H1 (cell line): ENCODE results near the gene SH2D7. TPM values are rescaled to one million over a fixed set of nuclear protein-coding genes. Genes with fewer than 3 reads are reported as not detected.
A peak's percentile ranks its signal among the peaks of the same experiment; 100 is the strongest.

Experiments used
- CTCF ChIA-PET: fragments of 300-600 bp; sonication (Branson Sonifier 250); formaldehyde crosslinking; loops from one replicate; lab custom pipeline; 2021; ENCODE audit not compliant: partially characterized antibody; lab: Charles Lee
- POLR2A ChIA-PET: fragments of 300-600 bp; sonication (Branson Sonifier 250); formaldehyde crosslinking; loops from one replicate; lab custom pipeline; 2021; ENCODE audit warnings: inconsistent platforms; ENCODE audit not compliant: partially characterized antibody; lab: Charles Lee
- DNase-seq, 2 experiments: peaks; one replicate each; pipeline versions ENCODE4 v3.0.0 to v3.0.0-alpha.2; 2010 to 2022; ENCODE audit warnings: low spot score in 2 of 2, low read depth in 1 of 2, mixed read lengths in 1 of 2
- FAIRE-seq: peaks from 2 replicates; lab custom pipeline; 2011; peaks lifted over from hg19 to GRCh38; lab: Jason Lieb, UNC
- H2AFZ ChIP-seq: 2 replicates; pipeline ENCODE4 v1.8.1; 2012; ENCODE audit warnings: low read length, inconsistent platforms
- H2AK5ac ChIP-seq: 2 replicates; pipeline ENCODE4 v1.6.1; 2013; ENCODE audit warnings: low read depth, low read length
- H2BK120ac ChIP-seq: replicated peaks from 2 replicates; pipeline ENCODE3; 2013; ENCODE audit warnings: low read depth, low read length, inconsistent platforms
- H2BK12ac ChIP-seq: 2 replicates; pipeline ENCODE4 v1.6.1; 2013; ENCODE audit warnings: low read depth, low read length
- H2BK15ac ChIP-seq: 2 replicates; pipeline ENCODE4 v1.6.1; 2013; ENCODE audit warnings: low read length
- H2BK20ac ChIP-seq: 2 replicates; pipeline ENCODE4 v1.6.1; 2013; ENCODE audit warnings: low read length
- H2BK5ac ChIP-seq: 2 replicates; pipeline ENCODE4 v1.6.1; 2013; ENCODE audit warnings: low read depth, low read length
- H3K14ac ChIP-seq: 2 replicates; pipeline ENCODE4 v1.6.1; 2013; ENCODE audit warnings: inconsistent platforms; ENCODE audit not compliant: insufficient read length
- H3K18ac ChIP-seq: 2 replicates; pipeline ENCODE4 v1.6.1; 2013; ENCODE audit warnings: low read length; ENCODE audit errors: extremely low read depth
- H3K23ac ChIP-seq: 2 replicates; pipeline ENCODE4 v1.6.1; 2013; ENCODE audit warnings: inconsistent platforms; ENCODE audit not compliant: insufficient read length
- H3K23me2 ChIP-seq: 2 replicates; pipeline ENCODE4 v1.6.1; 2013; ENCODE audit warnings: low read depth, low read length
- H3K27ac ChIP-seq: 2 replicates; pipeline ENCODE4 v1.6.1; 2011; ENCODE audit warnings: low read depth, low read length, inconsistent platforms
- H3K27me3 ChIP-seq, 4 experiments: replicated peaks in 1 of 4; 1 replicate in 1 of 4; 2 replicates in 3 of 4; pipeline versions ENCODE4 v1.6.1 to v1.8.1; 2011 to 2013; ENCODE audit warnings: low read length in 3 of 4, mild to moderate bottlenecking in 3 of 4, inconsistent platforms in 2 of 4, mixed read lengths in 2 of 4, moderate library complexity in 1 of 4; ENCODE audit not compliant: control insufficient read depth in 3 of 4, insufficient read depth in 3 of 4; ENCODE audit errors: extremely low read depth in 1 of 4
- H3K36me3 ChIP-seq, 4 experiments: 2 replicates each; pipeline versions ENCODE4 v1.6.1 to v1.8.1; 2011 to 2013; ENCODE audit warnings: mild to moderate bottlenecking in 4 of 4, low read length in 3 of 4, moderate library complexity in 2 of 4, control low read depth in 1 of 4, inconsistent platforms in 1 of 4; ENCODE audit not compliant: insufficient read depth in 4 of 4, control insufficient read depth in 2 of 4
- H3K4ac ChIP-seq: replicated peaks from 2 replicates; pipeline ENCODE3; 2013; ENCODE audit warnings: low read length, low read depth, mixed read lengths, inconsistent platforms; ENCODE audit not compliant: insufficient read length
- H3K4me1 ChIP-seq, 4 experiments: replicated peaks in 1 of 4; 1 replicate in 1 of 4; 2 replicates in 3 of 4; pipeline versions ENCODE4 v1.6.1 to v1.8.1; 2011 to 2013; ENCODE audit warnings: low read length in 3 of 4, inconsistent platforms in 2 of 4, mixed read lengths in 1 of 4; ENCODE audit not compliant: insufficient read depth in 4 of 4, control insufficient read depth in 3 of 4
- H3K4me2 ChIP-seq, 2 experiments: 2 replicates each; pipeline versions ENCODE4 v1.6.1 to v1.8.1; 2011 to 2013; ENCODE audit warnings: low read depth in 2 of 2, low read length in 2 of 2, control low read depth in 1 of 2, inconsistent platforms in 1 of 2, mild to moderate bottlenecking in 1 of 2; ENCODE audit not compliant: insufficient read depth in 1 of 2
- H3K4me3 ChIP-seq, 4 experiments: fragments of 200-600, 300-600 bp in 1 of 4; sonication (generic), shearing (Covaris generic), sonication (Bioruptor Twin) in 1 of 4; 2 replicates each; pipeline versions ENCODE4 v1.5.1 to v1.8.1; 2011 to 2016; ENCODE audit warnings: low read length in 4 of 4, low read depth in 3 of 4, control low read depth in 2 of 4, inconsistent platforms in 2 of 4, mild to moderate bottlenecking in 2 of 4, mixed read lengths in 1 of 4, moderate library complexity in 1 of 4; ENCODE audit not compliant: insufficient read depth in 2 of 4; ENCODE audit errors: extremely low read depth in 1 of 4
- H3K56ac ChIP-seq: replicated peaks from 2 replicates; pipeline ENCODE3; 2013; ENCODE audit warnings: low read depth, mild to moderate bottlenecking, mixed read lengths, low read length, inconsistent platforms; ENCODE audit not compliant: insufficient read length
- H3K79me1 ChIP-seq: 2 replicates; pipeline ENCODE4 v1.6.1; 2013; ENCODE audit warnings: low read depth, low read length, control low read depth
- H3K79me2 ChIP-seq, 2 experiments: 2 replicates each; pipeline versions ENCODE4 v1.6.1 to v1.8.1; 2012 to 2013; ENCODE audit warnings: low read length in 2 of 2, mild to moderate bottlenecking in 2 of 2, inconsistent platforms in 1 of 2; ENCODE audit not compliant: insufficient read depth in 2 of 2, control insufficient read depth in 1 of 2
- H3K9ac ChIP-seq, 4 experiments: replicated peaks in 1 of 4; 1 replicate in 1 of 4; 2 replicates in 3 of 4; pipeline versions ENCODE4 v1.6.1 to v1.8.1; 2011 to 2013; ENCODE audit warnings: low read depth in 3 of 4, low read length in 3 of 4, control low read depth in 2 of 4, mild to moderate bottlenecking in 2 of 4, moderate library complexity in 2 of 4, inconsistent platforms in 1 of 4; ENCODE audit errors: extremely low read depth in 1 of 4
- H3K9me3 ChIP-seq, 2 experiments: 2 replicates each; pipeline versions ENCODE4 v1.6.1 to v1.8.1; 2012 to 2013; ENCODE audit warnings: mild to moderate bottlenecking in 2 of 2, moderate library complexity in 2 of 2, control low read depth in 1 of 2, inconsistent platforms in 1 of 2, low read depth in 1 of 2, low read length in 1 of 2, mixed read lengths in 1 of 2; ENCODE audit not compliant: insufficient read depth in 2 of 2
- H4K20me1 ChIP-seq, 2 experiments: replicated peaks in 1 of 2; 2 replicates each; pipeline versions ENCODE3 to v1.8.1; 2011 to 2013; ENCODE audit warnings: inconsistent platforms in 2 of 2, low read length in 2 of 2, mild to moderate bottlenecking in 1 of 2; ENCODE audit not compliant: insufficient read depth in 2 of 2, control insufficient read depth in 1 of 2
- H4K5ac ChIP-seq: 2 replicates; pipeline ENCODE4 v1.6.1; 2013; ENCODE audit warnings: low read length, low read depth, mixed read lengths, inconsistent platforms; ENCODE audit not compliant: insufficient read length
- H4K8ac ChIP-seq: 2 replicates; pipeline ENCODE4 v1.8.0; 2013; ENCODE audit warnings: mild to moderate bottlenecking, moderate library complexity, low read length, inconsistent platforms; ENCODE audit not compliant: insufficient read depth; ENCODE audit errors: extremely low read depth
- H4K91ac ChIP-seq: replicated peaks from 2 replicates; pipeline ENCODE3; 2013; ENCODE audit warnings: low read length, mixed read lengths, inconsistent platforms; ENCODE audit not compliant: insufficient read length
- SIN3A ChIP-seq, 2 experiments: IDR thresholded peaks in 1 of 2; conservative IDR thresholded peaks in 1 of 2; 2 replicates each; pipeline ENCODE4 v1.6.1; 2011 to 2012; ENCODE audit warnings: low read length in 2 of 2, improper control_type of control experiment in 1 of 2, low read depth in 1 of 2, mild to moderate bottlenecking in 1 of 2
- TEAD4 ChIP-seq: IDR thresholded peaks from 2 replicates; pipeline ENCODE4 v1.6.1; 2012; ENCODE audit warnings: low read depth, low read length, inconsistent platforms, mixed read lengths
- WGBS, 2 experiments: shearing (Covaris generic) in 1 of 2; methylation state at CpG; one replicate each; pipeline versions ENCODE4 v1.1.6 to v1.1.7; 2013 to 2015; ENCODE audit warnings: low lambda C conversion rate in 2 of 2, mixed read lengths in 2 of 2, inconsistent platforms in 1 of 2, low coverage in 1 of 2, missing lambda C conversion rate in 1 of 2; ENCODE audit not compliant: insufficient replicate concordance in 2 of 2, insufficient coverage in 1 of 2, insufficient read length in 1 of 2; ENCODE audit errors: extremely low coverage in 1 of 2, missing lambda C conversion rate in 1 of 2; 5-methylcytosine and 5-hydroxymethylcytosine counted together
- polyA plus RNA-seq, 7 experiments: library from polyadenylated mRNA; depleted of rRNA in 3 of 7; stranded (reverse) in 5 of 7; unstranded in 2 of 7; fragments of >200 nt in 5 of 7; fragments of 200-250 nt in 2 of 7; gene quantifications; 1 replicate in 5 of 7; 2 replicates in 1 of 7; 4 replicates in 1 of 7; pipeline versions ENCODE4 v1.2.1 to v1.2.3, GENCODE V29; 2011 to 2013; ENCODE audit warnings: missing spikeins in 2 of 7, mixed read lengths in 2 of 7
- total RNA-seq: library from RNA; stranded (reverse); fragmentation: NEBNext Ultra II Directional; extraction: Animal tissue kit (Norgen Biotek cat#: 25700); gene quantifications from 2 replicates; pipeline ENCODE4 v1.2.1, GENCODE V29; 2021

Gene SH2D7
- total and polyA plus RNA-seq, 2 of the 8 experiments (the other 6 are each of a cell fraction or from before 2014, with no cell fraction given) = not detected

GRCh38 chr15:78125267-78125666, 32.9 kb downstream of the SH2D7 start:
- Histone ChIP-seq H3K4ac (no peak overlapping the region), H3K27ac (no peak overlapping the region), H2AFZ (no peak overlapping the region), H3K4me3 (no peak overlapping the region), H3K23me2 (0 out of 2 replicates have a peak, but pooled peaks cover 2% of the 10 kb centered on the region), H2BK12ac (no peak overlapping the region)
- 80% methylated on average over 3 of the region's 3 CpGs; no CpG with 5 or more reads in 1 of the 2 experiments for WGBS, 2 experiments
- DNase-seq = no peak
- TF ChIP-seq SIN3A (conservative IDR thresholded peaks at IDR 0.05 in 1 of 2, IDR thresholded peaks at IDR 0.05 in 1 of 2; ENCODE audit: low read depth in 1 of 2, low read length in 2 of 2) (peak in 1 of 2 experiments; percentile 74; a peak in 1 of 4 replicates), TEAD4 (no peak)
- TF ChIP-seq, all 59 proteins: peak for 1
- no peak overlapping the region for H2BK5ac ChIP-seq
- CTCF ChIA-PET = no interaction called here
- H3K4me2 ChIP-seq = no peak overlapping the region
- POLR2A ChIA-PET = no interaction called here
- no peak overlapping the region for H3K23ac ChIP-seq
- H4K20me1 ChIP-seq = peaks cover 0 to 2% of the 10 kb centered on the region in 2 experiments
- H3K14ac ChIP-seq = no peak overlapping the region
- no peaks in the 10 kb centered on the region for H3K9me3 ChIP-seq
- peaks cover 8% of the 10 kb centered on the region for H3K79me1 ChIP-seq
- H2BK15ac ChIP-seq = no peak overlapping the region
- no peak overlapping the region for H3K9ac ChIP-seq
- H3K79me2 ChIP-seq = no peaks in the 10 kb centered on the region
- H4K5ac ChIP-seq = no peak overlapping the region
- no peaks in the 10 kb centered on the region; a peak in 1 of 7 replicates for H3K27me3 ChIP-seq
- H3K36me3 ChIP-seq = no peaks in the 10 kb centered on the region
- H2AK5ac ChIP-seq = no peak overlapping the region
- H3K56ac ChIP-seq = no peak overlapping the region
- no peak overlapping the region for H2BK20ac ChIP-seq
- no peak overlapping the region for H3K18ac ChIP-seq
- no peak overlapping the region for H4K8ac ChIP-seq
- peaks cover 0 to 21% (median 19%) of the 10 kb centered on the region in 4 experiments; a peak in 6 of 7 replicates for H3K4me1 ChIP-seq
- no peak for FAIRE-seq
- H2BK120ac ChIP-seq = no peak overlapping the region
- H4K91ac ChIP-seq = no peak overlapping the region
